Spinal cord (tissue), 10 donors: ENCODE data around the gene ALX1. TPM values are rescaled to one million over a fixed set of nuclear protein-coding genes. Genes with fewer than 3 reads are reported as not detected.
"Not testable (repeated sequence)": the region's sequence is repeated elsewhere in the genome, so short reads cannot be mapped to it uniquely, and the experiment has no call there.

Experiments
- DNase-seq, 6 donors: peaks; one replicate each; pipeline versions ENCODE4 v3.0.0 to v3.0.0-alpha.2; 2013 to 2015; ENCODE audit warnings: low spot score in 6 of 6, low read depth in 4 of 6
- H3K27ac ChIP-seq: one replicate; pipeline ENCODE4 v1.5.1; 2013; ENCODE audit warnings: low read depth, low read length, control low read depth
- H3K27me3 ChIP-seq: one replicate; pipeline ENCODE4 v1.6.1; 2013; ENCODE audit warnings: low read length; ENCODE audit not compliant: control insufficient read depth, insufficient read depth
- H3K36me3 ChIP-seq: one replicate; pipeline ENCODE4 v1.6.1; 2013; ENCODE audit warnings: low read length; ENCODE audit not compliant: control insufficient read depth, insufficient read depth
- H3K4me1 ChIP-seq: one replicate; pipeline ENCODE4 v1.6.1; 2013; ENCODE audit warnings: low read length; ENCODE audit not compliant: control insufficient read depth, insufficient read depth
- H3K4me3 ChIP-seq: one replicate; pipeline ENCODE4 v1.5.1; 2013; ENCODE audit warnings: low read depth, low read length, control low read depth
- H3K9me3 ChIP-seq: one replicate; pipeline ENCODE4 v1.6.1; 2013; ENCODE audit warnings: low read length; ENCODE audit not compliant: control insufficient read depth, insufficient read depth
- WGBS: methylation state at CpG from one replicate; pipeline ENCODE4 v1.1.5; 2013; ENCODE audit warnings: missing lambda C conversion rate; ENCODE audit not compliant: insufficient coverage; 5-methylcytosine and 5-hydroxymethylcytosine counted together
- polyA plus RNA-seq, 2 donors: library from polyadenylated mRNA; unstranded; fragments of 120-200 nt; gene quantifications; one replicate each; pipeline ENCODE4 v1.2.1, GENCODE V29; 2013; ENCODE audit not compliant: insufficient read length in 2 of 2
- total RNA-seq, 2 donors: library from RNA; depleted of rRNA in 1 of 2; stranded (reverse); fragments of 120-200 nt in 1 of 2; fragments of >200 nt in 1 of 2; gene quantifications; one replicate each; pipeline versions ENCODE4 v1.2.3 to v1.2.4, GENCODE V29; 2013 to 2014
- donor health status: healthy.

The ALX1 gene
- total and polyA plus RNA-seq, 4 donors, result 0.26 to 1.2 (median 0.41) TPM; not detected in 1

GRCh38 chr12:85296362-85296761 lies 16.3 kb downstream of the ALX1 start:
- Histone ChIP-seq H3K27ac (no peak overlapping the region), H3K4me3 (no peak overlapping the region), H3K9me3 (no peaks in the 10 kb centered on the region), H3K36me3 (no peaks in the 10 kb centered on the region), H3K4me1 (no peaks in the 10 kb centered on the region), H3K27me3 (no peaks in the 10 kb centered on the region)
- no peak for DNase-seq
- no CpG with 5 or more reads among the region's 3 CpGs for WGBS

- no peak for DNase-seq
- Histone ChIP-seq H3K4me3 (no peak overlapping the region), H3K9me3 (no peaks in the 10 kb centered on the region), H3K27me3 (peaks cover 3% of the 10 kb centered on the region), H3K4me1 (no peaks in the 10 kb centered on the region), H3K27ac (no peak overlapping the region), H3K36me3 (no peaks in the 10 kb centered on the region)
- WGBS, result no CpG with 5 or more reads among the region's 2 CpGs
Observed at GRCh38 chr12:85299053-85299452, 19.0 kb downstream of the ALX1 start.

GRCh38 chr12:85301051-85301450 lies 21.0 kb downstream of the ALX1 start:
- Histone ChIP-seq H3K4me3 (no peak overlapping the region), H3K4me1 (no peaks in the 10 kb centered on the region), H3K9me3 (no peaks in the 10 kb centered on the region), H3K27ac (no peak overlapping the region), H3K27me3 (peaks cover 3% of the 10 kb centered on the region), H3K36me3 (no peaks in the 10 kb centered on the region)
- 31% methylated on average over 2 of the region's 7 CpGs for WGBS
- no peak for DNase-seq

- Histone ChIP-seq H3K9me3 (no peaks in the 10 kb centered on the region), H3K36me3 (no peaks in the 10 kb centered on the region), H3K4me3 (no peak overlapping the region), H3K4me1 (no peaks in the 10 kb centered on the region), H3K27ac (no peak overlapping the region), H3K27me3 (peaks cover 5% of the 10 kb centered on the region)
- no peak for DNase-seq
- 80% methylated on average over 3 of the region's 5 CpGs for WGBS
Observed at GRCh38 chr12:85308374-85308773, 28.4 kb downstream of the ALX1 start.

- no peaks in the 10 kb centered on the region for H3K4me1 ChIP-seq
- no peaks in the 10 kb centered on the region for H3K9me3 ChIP-seq
- no CpG with 5 or more reads among the region's 5 CpGs for WGBS
- no peak overlapping the region for H3K27ac ChIP-seq
- no peaks in the 10 kb centered on the region for H3K36me3 ChIP-seq
- H3K4me3 ChIP-seq, result no peak overlapping the region
- peak in 1 of 6 donors; percentile 84 for DNase-seq
- H3K27me3 ChIP-seq, result peaks cover 5% of the 10 kb centered on the region
Observed at GRCh38 chr12:85309125-85309566, 29.1 kb downstream of the ALX1 start.

- H3K9me3 ChIP-seq, result no peaks in the 10 kb centered on the region
- no CpG with 5 or more reads among the region's 3 CpGs for WGBS
- H3K27me3 ChIP-seq, result peaks cover 5% of the 10 kb centered on the region
- no peaks in the 10 kb centered on the region for H3K4me1 ChIP-seq
- peak in 1 of 6 donors; percentile 6 for DNase-seq
- no peaks in the 10 kb centered on the region for H3K36me3 ChIP-seq
- no peak overlapping the region for H3K4me3 ChIP-seq
- H3K27ac ChIP-seq, result no peak overlapping the region
Observed at GRCh38 chr12:85310025-85310424, 30.0 kb downstream of the ALX1 start.

- Histone ChIP-seq H3K27ac (no peak overlapping the region), H3K4me1 (no peaks in the 10 kb centered on the region), H3K36me3 (no peaks in the 10 kb centered on the region), H3K4me3 (no peak overlapping the region), H3K9me3 (no peaks in the 10 kb centered on the region), H3K27me3 (peaks cover 5% of the 10 kb centered on the region)
- DNase-seq, result no peak
- no CpG with 5 or more reads among the region's 2 CpGs for WGBS
Observed at GRCh38 chr12:85310456-85311076, 30.5 kb downstream of the ALX1 start.

GRCh38 chr12:85317866-85318636 lies 38.0 kb downstream of the ALX1 start:
- DNase-seq, H3K4me3 ChIP-seq, H3K27me3 ChIP-seq, H3K9me3 ChIP-seq, H3K36me3 ChIP-seq, H3K27ac ChIP-seq, H3K4me1 ChIP-seq: not testable (repeated sequence)
- 90% methylated on average over 25 of the region's 33 CpGs for WGBS

- no peak overlapping the region for H3K4me3 ChIP-seq
- H3K27ac ChIP-seq, result no peak overlapping the region
- no peaks in the 10 kb centered on the region for H3K4me1 ChIP-seq
- no CpG with 5 or more reads among the region's 2 CpGs for WGBS
- H3K9me3 ChIP-seq, result no peaks in the 10 kb centered on the region
- H3K36me3 ChIP-seq, result no peaks in the 10 kb centered on the region
- peak in 2 of 6 donors; percentile 21 to 45 for DNase-seq
- no peaks in the 10 kb centered on the region for H3K27me3 ChIP-seq
Observed at GRCh38 chr12:85322715-85323114, 42.7 kb downstream of the ALX1 start.

- WGBS, result 36% methylated on average over 2 of the region's 2 CpGs
- H3K36me3 ChIP-seq, result no peaks in the 10 kb centered on the region
- no peak overlapping the region for H3K4me3 ChIP-seq
- no peak overlapping the region for H3K27ac ChIP-seq
- DNase-seq, result no peak
- no peaks in the 10 kb centered on the region for H3K4me1 ChIP-seq
- H3K27me3 ChIP-seq, result no peaks in the 10 kb centered on the region
- H3K9me3 ChIP-seq, result no peaks in the 10 kb centered on the region
Observed at GRCh38 chr12:85325442-85325841, 45.4 kb downstream of the ALX1 start.
